Esophagus squamous epithelium (tissue), 5 donors: ENCODE measurements around the gene GADD45GIP1. TPM values are rescaled to one million over a fixed set of nuclear protein-coding genes. Genes with fewer than 3 reads are reported as not detected.

ENCODE experiments used
- DNase-seq: peaks from one replicate; lab custom pipeline; 2025; lab: John Stamatoyannopoulos, UW
- H3K27ac ChIP-seq, 4 donors: fragments of 200-600 bp; sonication (generic); one replicate each; pipeline ENCODE4 v1.5.1; 2016 to 2019; ENCODE audit warnings: mild to moderate bottlenecking in 1 of 4
- H3K27me3 ChIP-seq, 4 donors: fragments of 200-600 bp; sonication (generic); 1 replicate in 3 of 4; 2 replicates in 1 of 4; pipeline versions ENCODE4 v1.5.1 to v1.6.0; 2017 to 2021; ENCODE audit warnings: antibody characterized with exemption in 1 of 4
- H3K36me3 ChIP-seq, 3 donors: fragments of 200-600 bp; sonication (generic); one replicate each; pipeline ENCODE4 v1.5.1; 2016 to 2019
- H3K4me1 ChIP-seq, 3 donors: fragments of 200-600 bp; sonication (generic); one replicate each; pipeline ENCODE4 v1.5.1; 2017 to 2019
- H3K4me3 ChIP-seq, 4 donors: fragments of 200-600 bp; sonication (generic); 1 replicate in 3 of 4; 2 replicates in 1 of 4; pipeline ENCODE4 v1.5.1; 2016 to 2019; ENCODE audit warnings: mild to moderate bottlenecking in 2 of 4, moderate library complexity in 1 of 4
- H3K9me3 ChIP-seq, 3 donors: fragments of 200-600 bp; sonication (generic); one replicate each; pipeline ENCODE4 v1.5.1; 2016 to 2019
- POLR2A ChIP-seq, 4 donors: fragments of 450-650 bp; IDR thresholded peaks; one replicate each; pipeline ENCODE4 v1.6.1; 2017; ENCODE audit warnings: antibody characterized with exemption in 4 of 4, mild to moderate bottlenecking in 4 of 4, moderate library complexity in 3 of 4
- WGBS, 2 donors: methylation state at CpG; one replicate each; pipeline ENCODE4 v1.1.5; 2018; 5-methylcytosine and 5-hydroxymethylcytosine counted together
- intact Hi-C: fragments of 100-400 bp; cut with DNase I; formaldehyde crosslinking; loops from one replicate; pipeline ENCODE4 v1.15.0; 2022
- total RNA-seq, 4 donors: library from RNA; depleted of rRNA; stranded (reverse); fragments of >200 nt; gene quantifications; one replicate each; pipeline ENCODE4 v1.1.0, GENCODE V29; 2016
- TF ChIP-seq, protein P1 (sequence below), 6 experiments: fragments of 450-650 bp in 4 of 6; fragments of 200-600 bp in 2 of 6; sonication (generic) in 2 of 6; IDR thresholded peaks; one replicate each; pipeline ENCODE4 v1.5.1; 2016 to 2019; ENCODE audit warnings: antibody characterized with exemption in 6 of 6, mild to moderate bottlenecking in 4 of 6, moderate library complexity in 4 of 6
- donor health status: DM: yes; HTN: yes; CAD: no.

Gene GADD45GIP1
- total RNA-seq, 4 donors from 2014 or later: 34.4 to 59.7 (median 44.9) TPM

DNA sequence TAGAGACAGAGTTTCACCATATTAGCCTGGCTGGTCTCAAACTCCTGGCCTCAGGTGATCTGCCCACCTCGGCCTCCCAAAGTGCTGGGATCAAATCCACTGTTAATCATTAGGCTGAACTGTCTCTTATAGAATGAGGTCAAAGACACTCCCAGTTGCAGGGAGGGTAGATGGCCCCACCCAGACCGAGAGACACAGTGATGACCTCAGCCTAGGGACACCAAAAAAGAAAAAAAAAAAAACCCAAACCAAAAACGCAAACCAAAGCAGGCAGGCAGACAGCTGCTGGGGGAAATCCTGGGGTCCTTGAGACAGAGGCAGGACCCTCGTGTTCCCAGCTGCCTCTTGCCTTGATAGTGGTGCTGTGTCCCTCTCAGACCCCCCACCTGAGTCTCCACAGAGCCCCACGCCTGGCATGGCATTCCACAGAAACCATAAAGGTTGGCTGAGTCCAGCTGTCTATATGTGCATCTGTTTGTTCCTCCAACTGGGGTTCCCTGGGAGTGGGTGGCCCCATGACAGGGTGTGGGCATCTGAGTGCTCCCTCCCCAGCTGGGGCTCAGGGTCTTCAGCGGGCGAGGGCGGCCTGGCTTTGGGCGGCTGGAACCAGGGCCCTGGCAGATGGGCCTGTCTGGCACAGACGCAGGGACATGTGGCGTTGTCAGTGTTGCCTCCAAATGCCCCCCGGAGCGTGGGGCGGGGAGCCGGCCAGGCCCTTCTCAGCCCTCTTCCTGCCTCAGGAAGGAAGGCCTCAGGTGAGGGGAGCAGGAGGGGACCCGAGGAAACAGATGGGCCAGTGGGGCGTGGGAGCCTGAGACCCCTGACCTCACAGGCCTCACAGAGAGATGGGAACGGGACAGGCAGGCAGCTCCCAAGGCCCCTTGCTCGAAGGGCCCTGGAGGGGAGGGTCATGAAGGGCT, 17.5 kb upstream of the GADD45GIP1 start:
- no peak overlapping the region for H3K4me3 ChIP-seq
- WGBS, 2 donors: 48 to 59% methylated on average over 5 to 6 of the region's 19 CpGs

DNA sequence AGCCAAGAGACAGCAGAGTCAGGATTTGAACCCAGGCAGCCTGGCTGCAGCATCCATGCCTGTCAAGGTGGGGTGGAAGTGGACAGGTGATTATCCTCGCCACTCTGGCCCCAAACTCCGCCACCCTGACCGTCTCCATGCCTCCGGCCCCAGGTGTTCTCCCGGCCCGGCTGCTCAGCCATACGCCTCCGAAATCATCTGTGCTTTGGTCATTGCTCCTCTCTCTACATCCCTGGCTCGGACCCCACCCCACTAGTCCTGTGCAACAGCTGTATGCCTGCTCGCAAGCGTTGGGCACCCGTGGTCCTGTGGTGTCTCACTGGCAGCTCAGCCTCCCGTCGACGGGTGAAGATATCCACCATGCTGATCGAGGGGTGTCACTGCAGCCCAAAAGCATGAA, 16.2 kb upstream of the GADD45GIP1 start:
- H3K4me1 ChIP-seq: peaks cover 0 to 13% (median 0%) of the 10 kb centered on the region in 3 donors
- no peak overlapping the region for H3K4me3 ChIP-seq
- no peak for DNase-seq
- H3K27me3 ChIP-seq: peaks cover 0 to 11% (median 0%) of the 10 kb centered on the region in 4 donors
- intact Hi-C loops: no loop called here
- WGBS, 2 donors: 85 to 94% methylated on average over 8 to 11 of the region's 16 CpGs
- H3K9me3 ChIP-seq: no peaks in the 10 kb centered on the region
- TF ChIP-seq, protein P1, sequence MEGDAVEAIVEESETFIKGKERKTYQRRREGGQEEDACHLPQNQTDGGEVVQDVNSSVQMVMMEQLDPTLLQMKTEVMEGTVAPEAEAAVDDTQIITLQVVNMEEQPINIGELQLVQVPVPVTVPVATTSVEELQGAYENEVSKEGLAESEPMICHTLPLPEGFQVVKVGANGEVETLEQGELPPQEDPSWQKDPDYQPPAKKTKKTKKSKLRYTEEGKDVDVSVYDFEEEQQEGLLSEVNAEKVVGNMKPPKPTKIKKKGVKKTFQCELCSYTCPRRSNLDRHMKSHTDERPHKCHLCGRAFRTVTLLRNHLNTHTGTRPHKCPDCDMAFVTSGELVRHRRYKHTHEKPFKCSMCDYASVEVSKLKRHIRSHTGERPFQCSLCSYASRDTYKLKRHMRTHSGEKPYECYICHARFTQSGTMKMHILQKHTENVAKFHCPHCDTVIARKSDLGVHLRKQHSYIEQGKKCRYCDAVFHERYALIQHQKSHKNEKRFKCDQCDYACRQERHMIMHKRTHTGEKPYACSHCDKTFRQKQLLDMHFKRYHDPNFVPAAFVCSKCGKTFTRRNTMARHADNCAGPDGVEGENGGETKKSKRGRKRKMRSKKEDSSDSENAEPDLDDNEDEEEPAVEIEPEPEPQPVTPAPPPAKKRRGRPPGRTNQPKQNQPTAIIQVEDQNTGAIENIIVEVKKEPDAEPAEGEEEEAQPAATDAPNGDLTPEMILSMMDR (IDR thresholded peaks at IDR 0.05): no peak
- no peak for TF ChIP-seq POLR2A (IDR thresholded peaks at IDR 0.05)
- no peaks in the 10 kb centered on the region for H3K36me3 ChIP-seq
- no peak overlapping the region for H3K27ac ChIP-seq

More for the DNA sequence above, 17.5 kb upstream of the GADD45GIP1 start:
- peaks cover 0 to 11% (median 0%) of the 10 kb centered on the region in 4 donors for H3K27me3 ChIP-seq
- H3K9me3 ChIP-seq: no peaks in the 10 kb centered on the region
- intact Hi-C loops: loop anchor here (5.0 kb wide), 1 partner anchor 288 kb away; no protein-coding TSS in a partner anchor
- DNase-seq: no peak
- H3K27ac ChIP-seq: no peak overlapping the region
- TF ChIP-seq, protein P1 (IDR thresholded peaks at IDR 0.05): no peak
- TF ChIP-seq POLR2A (IDR thresholded peaks at IDR 0.05): no peak
- H3K4me1 ChIP-seq: peaks cover 0 to 9% (median 0%) of the 10 kb centered on the region in 3 donors
- no peaks in the 10 kb centered on the region for H3K36me3 ChIP-seq

DNA sequence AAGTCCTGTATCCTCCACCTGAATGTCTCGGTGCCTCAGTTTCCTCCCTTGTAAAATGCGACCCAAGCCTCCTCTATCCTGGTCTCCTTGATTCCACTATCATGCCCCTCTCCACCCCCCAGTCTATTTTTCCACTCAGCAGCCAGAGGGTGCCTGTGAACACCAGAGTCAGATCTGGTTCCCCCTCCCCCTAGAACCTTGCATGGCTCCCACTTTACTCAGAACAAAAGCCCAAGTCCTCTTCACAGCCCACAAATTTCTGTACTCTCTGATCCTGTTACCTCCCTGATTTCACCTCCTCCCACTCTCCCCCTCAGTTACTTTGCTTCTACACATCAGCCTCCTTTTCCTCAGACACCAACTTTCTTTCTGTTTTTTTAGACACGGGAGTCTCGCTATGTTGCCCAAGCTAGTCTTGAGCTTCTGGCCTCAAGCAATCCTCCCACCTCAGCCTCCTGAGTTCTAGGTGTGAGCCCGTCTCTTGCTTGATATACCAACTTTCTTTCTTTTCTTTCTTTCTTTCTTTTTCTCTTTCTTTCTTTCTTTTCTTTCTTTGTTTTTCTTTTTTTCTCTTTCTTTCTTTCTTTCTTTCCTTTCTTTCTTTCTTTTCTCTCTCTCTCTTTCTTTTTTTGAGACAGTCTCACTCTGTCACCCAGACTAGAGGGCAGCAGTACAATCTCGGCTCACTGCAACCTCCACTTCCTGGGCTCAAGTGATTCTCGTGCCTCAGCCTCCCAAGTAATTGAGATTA, 13.2 kb upstream of the GADD45GIP1 start:
- WGBS, 2 donors: 75 to 89% methylated on average over 7 of the region's 7 CpGs
- peaks cover 0 to 5% (median 0%) of the 10 kb centered on the region in 4 donors for H3K27me3 ChIP-seq
- no peak overlapping the region for H3K27ac ChIP-seq
- no peak overlapping the region for H3K4me3 ChIP-seq
- no peak for DNase-seq
- H3K4me1 ChIP-seq: peaks cover 3 to 23% (median 3%) of the 10 kb centered on the region in 3 donors
- H3K9me3 ChIP-seq: no peaks in the 10 kb centered on the region
- H3K36me3 ChIP-seq: no peaks in the 10 kb centered on the region
- TF ChIP-seq, protein P1 (IDR thresholded peaks at IDR 0.05): no peak
- no peak for TF ChIP-seq POLR2A (IDR thresholded peaks at IDR 0.05)
- intact Hi-C loops: no loop called here

DNA sequence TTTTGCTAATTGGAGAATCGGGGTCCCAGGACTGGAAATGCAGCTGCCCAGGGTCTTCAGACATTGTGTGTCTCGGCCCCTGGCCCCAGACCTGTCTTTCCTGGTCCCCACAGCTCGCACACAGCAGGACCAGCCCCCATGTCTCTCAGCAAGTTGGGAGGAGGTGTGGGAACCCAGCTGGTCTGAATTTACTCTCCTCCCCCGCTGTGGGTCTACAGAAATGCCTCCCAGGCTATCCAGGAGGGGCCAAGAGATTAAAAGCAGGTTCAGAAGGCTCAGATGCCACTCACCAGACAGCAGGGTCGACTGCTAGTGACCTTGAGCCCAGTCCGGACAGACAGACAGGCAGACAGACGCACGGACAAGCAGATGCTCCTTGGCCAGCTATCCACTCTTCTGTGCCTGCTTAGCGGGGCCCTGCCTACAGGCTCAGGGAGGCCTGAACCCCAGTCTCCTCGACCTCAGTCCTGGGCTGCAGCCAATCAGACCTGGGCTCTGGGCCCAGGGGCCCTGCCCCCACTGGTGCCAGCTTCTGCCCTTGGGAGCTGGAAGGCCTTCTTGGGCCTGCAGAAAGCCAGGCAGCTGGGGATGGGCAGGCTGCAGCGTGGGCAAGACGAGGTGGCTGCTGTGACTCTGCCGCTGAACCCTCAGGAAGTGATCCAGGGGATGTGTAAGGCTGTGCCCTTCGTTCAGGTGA, 12.4 kb upstream of the GADD45GIP1 start, which contains the start of gene DAND5:
DAND5 (plus strand) TSS at position 285 of the 697 bp plus-strand sequence; CDS start at position 370, 85 bp downstream.
- Histone ChIP-seq H3K27me3 (no peaks in the 10 kb centered on the region), H3K4me3 (no peak within 1 kb of the TSS), H3K36me3 (no peaks in the 10 kb centered on the region), H3K27ac (peak within 1 kb of the TSS in 1 of 4 donors; percentile 5), H3K9me3 (no peaks in the 10 kb centered on the region), H3K4me1 (peaks cover 3 to 27% (median 4%) of the 10 kb centered on the region in 3 donors)
- TF ChIP-seq POLR2A (IDR thresholded peaks at IDR 0.05): no peak
- TF ChIP-seq, protein P1 (IDR thresholded peaks at IDR 0.05): no peak
- DNase-seq: no peak
- intact Hi-C loops: no loop called here
- WGBS, 2 donors: 10 to 31% methylated on average over 2 to 5 of the region's 14 CpGs
